Measurements from ENCODE around the gene SCN2A.

SCN2A gene

DNA sequence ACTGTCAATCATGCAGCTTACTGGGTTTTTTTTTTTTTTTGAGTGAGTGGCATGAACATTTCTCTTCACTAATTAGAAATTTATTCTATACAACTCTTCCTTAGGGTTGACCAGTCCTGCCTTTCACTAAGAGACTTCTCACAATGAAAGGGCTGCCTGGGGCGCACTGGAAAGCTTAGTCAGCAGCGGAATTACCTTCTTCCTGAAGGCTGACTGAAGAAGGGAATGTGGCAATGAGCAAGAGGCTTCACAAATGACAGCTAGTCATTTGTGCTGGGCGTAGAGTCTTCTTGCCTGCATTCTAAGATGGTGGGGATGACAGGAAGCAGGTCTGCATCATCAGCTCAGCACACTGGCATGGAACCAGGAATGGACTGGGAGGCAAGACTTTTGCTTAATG is 19.7 kb upstream of the SCN2A start:
- no peak overlapping the region for H3K4me3 ChIP-seq (IDR thresholded peaks at IDR 0.05; ENCODE audit: insufficient read depth, low read depth, low read length)
- no peak overlapping the region for H3K4me2 ChIP-seq
- H3K27me3 ChIP-seq (ENCODE audit: insufficient read depth, low read depth), result no peaks in the 10 kb centered on the region
- H3K4me1 ChIP-seq (ENCODE audit: low read depth, poor library complexity, severe bottlenecking), result no peaks in the 10 kb centered on the region
- no peak overlapping the region for H3K27ac ChIP-seq
- no peak overlapping the region for H3K9ac ChIP-seq
- H4K20me1 ChIP-seq (ENCODE audit: insufficient read depth), result no peaks in the 10 kb centered on the region
- TF ChIP-seq, protein P1, sequence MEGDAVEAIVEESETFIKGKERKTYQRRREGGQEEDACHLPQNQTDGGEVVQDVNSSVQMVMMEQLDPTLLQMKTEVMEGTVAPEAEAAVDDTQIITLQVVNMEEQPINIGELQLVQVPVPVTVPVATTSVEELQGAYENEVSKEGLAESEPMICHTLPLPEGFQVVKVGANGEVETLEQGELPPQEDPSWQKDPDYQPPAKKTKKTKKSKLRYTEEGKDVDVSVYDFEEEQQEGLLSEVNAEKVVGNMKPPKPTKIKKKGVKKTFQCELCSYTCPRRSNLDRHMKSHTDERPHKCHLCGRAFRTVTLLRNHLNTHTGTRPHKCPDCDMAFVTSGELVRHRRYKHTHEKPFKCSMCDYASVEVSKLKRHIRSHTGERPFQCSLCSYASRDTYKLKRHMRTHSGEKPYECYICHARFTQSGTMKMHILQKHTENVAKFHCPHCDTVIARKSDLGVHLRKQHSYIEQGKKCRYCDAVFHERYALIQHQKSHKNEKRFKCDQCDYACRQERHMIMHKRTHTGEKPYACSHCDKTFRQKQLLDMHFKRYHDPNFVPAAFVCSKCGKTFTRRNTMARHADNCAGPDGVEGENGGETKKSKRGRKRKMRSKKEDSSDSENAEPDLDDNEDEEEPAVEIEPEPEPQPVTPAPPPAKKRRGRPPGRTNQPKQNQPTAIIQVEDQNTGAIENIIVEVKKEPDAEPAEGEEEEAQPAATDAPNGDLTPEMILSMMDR (conservative IDR thresholded peaks at IDR 0.05; ENCODE audit: low read depth, low read length), result no peak
- H3K36me3 ChIP-seq (ENCODE audit: insufficient read depth), result no peaks in the 10 kb centered on the region
- H2AFZ ChIP-seq (ENCODE audit: low read depth), result no peak overlapping the region
- H3K79me2 ChIP-seq (ENCODE audit: insufficient read depth, low read depth), result no peaks in the 10 kb centered on the region

DNA sequence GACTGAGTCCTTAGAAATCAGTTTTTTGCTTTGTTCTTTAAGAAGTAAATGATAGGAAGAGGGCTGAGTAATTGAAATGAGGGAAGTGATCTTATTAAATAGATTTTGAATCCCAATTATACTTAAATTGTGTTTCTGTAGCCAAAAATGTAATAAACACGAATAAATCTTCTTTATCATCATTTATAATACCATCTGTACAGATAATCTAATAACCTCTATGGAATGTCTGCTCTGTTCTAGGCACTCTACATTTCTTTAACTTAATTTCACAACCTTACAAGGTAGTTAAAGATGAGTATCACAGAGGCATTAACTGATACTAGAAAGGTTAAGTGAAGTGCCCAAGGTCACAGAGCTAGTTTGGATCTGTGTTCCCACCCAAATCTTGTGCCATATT is 14.3 kb upstream of the SCN2A start:
- Histone ChIP-seq H3K79me2 (ENCODE audit: insufficient read depth, low read depth) (no peaks in the 10 kb centered on the region), H3K27me3 (ENCODE audit: insufficient read depth, low read depth) (no peaks in the 10 kb centered on the region), H3K36me3 (ENCODE audit: insufficient read depth) (no peaks in the 10 kb centered on the region), H3K9ac (no peak overlapping the region), H3K4me3 (IDR thresholded peaks at IDR 0.05; ENCODE audit: insufficient read depth, low read depth, low read length) (no peak overlapping the region), H2AFZ (ENCODE audit: low read depth) (no peak overlapping the region), H3K27ac (no peak overlapping the region), H3K4me1 (ENCODE audit: low read depth, poor library complexity, severe bottlenecking) (no peaks in the 10 kb centered on the region), H3K4me2 (no peak overlapping the region), H4K20me1 (ENCODE audit: insufficient read depth) (no peaks in the 10 kb centered on the region)
- TF ChIP-seq, protein P1 (conservative IDR thresholded peaks at IDR 0.05; ENCODE audit: low read depth, low read length), result no peak

DNA sequence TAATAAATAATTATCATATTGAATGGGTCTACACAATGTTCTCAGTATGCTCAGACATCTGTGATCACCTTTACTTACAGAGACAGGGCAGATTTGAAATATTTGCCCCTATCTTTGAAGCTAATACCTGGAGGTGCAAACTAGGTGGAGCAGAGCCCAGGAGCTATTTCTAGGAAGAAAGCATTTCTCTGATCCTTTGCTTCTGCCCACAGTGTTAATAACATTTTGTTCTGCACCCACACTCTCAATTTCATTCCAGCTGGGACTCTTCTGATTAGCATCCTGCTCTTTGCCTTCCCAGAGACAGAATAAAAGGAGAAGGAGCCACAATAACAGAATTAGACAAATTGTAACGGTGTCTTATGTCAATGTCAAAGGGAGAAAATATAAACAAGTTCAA is 11.6 kb upstream of the SCN2A start:
- TF ChIP-seq, protein P1 (conservative IDR thresholded peaks at IDR 0.05; ENCODE audit: low read depth, low read length), result no peak
- H3K4me3 ChIP-seq (IDR thresholded peaks at IDR 0.05; ENCODE audit: insufficient read depth, low read depth, low read length), result no peak overlapping the region
- no peak overlapping the region for H2AFZ ChIP-seq (ENCODE audit: low read depth)
- no peak overlapping the region for H3K9ac ChIP-seq
- no peaks in the 10 kb centered on the region for H4K20me1 ChIP-seq (ENCODE audit: insufficient read depth)
- no peaks in the 10 kb centered on the region for H3K79me2 ChIP-seq (ENCODE audit: insufficient read depth, low read depth)
- no peaks in the 10 kb centered on the region for H3K36me3 ChIP-seq (ENCODE audit: insufficient read depth)
- no peaks in the 10 kb centered on the region for H3K27me3 ChIP-seq (ENCODE audit: insufficient read depth, low read depth)
- H3K27ac ChIP-seq, result no peak overlapping the region
- no peaks in the 10 kb centered on the region for H3K4me1 ChIP-seq (ENCODE audit: low read depth, poor library complexity, severe bottlenecking)
- H3K4me2 ChIP-seq, result no peak overlapping the region

- no peak overlapping the region for H3K4me3 ChIP-seq (IDR thresholded peaks at IDR 0.05; ENCODE audit: insufficient read depth, low read depth, low read length)
- H3K36me3 ChIP-seq (ENCODE audit: insufficient read depth), result no peaks in the 10 kb centered on the region
- H3K4me2 ChIP-seq, result no peak overlapping the region
- no peak overlapping the region for H3K27ac ChIP-seq
- H2AFZ ChIP-seq (ENCODE audit: low read depth), result no peak overlapping the region
- H3K27me3 ChIP-seq (ENCODE audit: insufficient read depth, low read depth), result no peaks in the 10 kb centered on the region
- H3K9ac ChIP-seq, result no peak overlapping the region
- H4K20me1 ChIP-seq (ENCODE audit: insufficient read depth), result no peaks in the 10 kb centered on the region
- TF ChIP-seq, protein P1 (conservative IDR thresholded peaks at IDR 0.05; ENCODE audit: low read depth, low read length), result no peak
- no peaks in the 10 kb centered on the region for H3K79me2 ChIP-seq (ENCODE audit: insufficient read depth, low read depth)
- H3K4me1 ChIP-seq (ENCODE audit: low read depth, poor library complexity, severe bottlenecking), result no peaks in the 10 kb centered on the region
Measured at GRCh38 chr2:165237056-165237455, 2.2 kb upstream of the SCN2A start.

All from KMS-11 (cell line).